Endothelial cell of umbilical vein (primary cell): ENCODE data around the gene METRNL.

ENCODE experiments used
- CTCF ChIP-seq, 2 donors: IDR thresholded peaks; 1 replicate in 1 of 2; 2 replicates in 1 of 2; pipeline ENCODE4 v1.5.1; 2011; ENCODE audit warnings: low read length in 2 of 2, mild to moderate bottlenecking in 2 of 2, moderate library complexity in 2 of 2, control low read depth in 1 of 2, inconsistent platforms in 1 of 2, low read depth in 1 of 2; ENCODE audit not compliant: insufficient read depth in 1 of 2; ENCODE audit errors: extremely low read depth in 1 of 2
- EZH2 ChIP-seq: IDR thresholded peaks from 2 replicates; pipeline ENCODE4 v1.6.1; 2012; ENCODE audit warnings: borderline replicate concordance, low read depth, mild to moderate bottlenecking, moderate library complexity, low read length, inconsistent platforms; ENCODE audit not compliant: severe bottlenecking
- MAX ChIP-seq: IDR thresholded peaks from 2 replicates; pipeline ENCODE4 v1.6.1; 2011; ENCODE audit not compliant: insufficient read depth, insufficient read length
- POLR2A ChIP-seq: IDR thresholded peaks from 2 replicates; pipeline ENCODE4 v1.6.1; 2012; ENCODE audit warnings: low read depth, mild to moderate bottlenecking, control low read depth, low read length
- POLR2AphosphoS5 ChIP-seq: IDR thresholded peaks from 2 replicates; pipeline ENCODE4 v1.6.1; 2012; ENCODE audit warnings: low read depth, mild to moderate bottlenecking, control low read depth, low read length, moderate library complexity; ENCODE audit not compliant: insufficient read depth

- TF ChIP-seq POLR2A (no peak), MAX (no peak), CTCF (IDR thresholded peaks at IDR 0.05; ENCODE audit: extremely low read depth in 1 of 2, insufficient read depth in 1 of 2, low read depth in 1 of 2, low read length in 2 of 2) (no peak), EZH2 (no peak), POLR2AphosphoS5 (no peak)
Observed at GRCh38 chr17:83091257-83092141, 12.1 kb downstream of the METRNL start.
